Muscle layer of colon (tissue), 2 donors: ENCODE data around the gene PRKG1.

Experiments
- H3K27ac ChIP-seq: one replicate; pipeline ENCODE4 v1.7.0; 2013; ENCODE audit warnings: low read depth, mild to moderate bottlenecking, low read length, moderate library complexity
- H3K27me3 ChIP-seq, 2 donors: one replicate each; pipeline ENCODE4 v1.7.0; 2013; ENCODE audit warnings: low read length in 2 of 2, mild to moderate bottlenecking in 2 of 2; ENCODE audit not compliant: insufficient read depth in 2 of 2, control insufficient read depth in 1 of 2
- H3K36me3 ChIP-seq: one replicate; pipeline ENCODE4 v1.7.0; 2013; ENCODE audit warnings: mild to moderate bottlenecking, low read length; ENCODE audit not compliant: insufficient read depth
- H3K4me1 ChIP-seq: one replicate; pipeline ENCODE4 v1.7.0; 2013; ENCODE audit warnings: mild to moderate bottlenecking, low read length; ENCODE audit not compliant: insufficient read depth
- H3K4me3 ChIP-seq, 2 donors: one replicate each; pipeline ENCODE4 v1.7.0; 2013; ENCODE audit warnings: low read length in 2 of 2, low read depth in 1 of 2, mild to moderate bottlenecking in 1 of 2, moderate library complexity in 1 of 2
- H3K9ac ChIP-seq: one replicate; pipeline ENCODE4 v1.7.0; 2013; ENCODE audit warnings: low read length
- H3K9me3 ChIP-seq: one replicate; pipeline ENCODE4 v1.7.0; 2013; ENCODE audit warnings: mild to moderate bottlenecking, low read length
- donor health status: abdominal sarcoma.
- donor health status: Adenocarcinoma of cecum.

The PRKG1 gene

DNA sequence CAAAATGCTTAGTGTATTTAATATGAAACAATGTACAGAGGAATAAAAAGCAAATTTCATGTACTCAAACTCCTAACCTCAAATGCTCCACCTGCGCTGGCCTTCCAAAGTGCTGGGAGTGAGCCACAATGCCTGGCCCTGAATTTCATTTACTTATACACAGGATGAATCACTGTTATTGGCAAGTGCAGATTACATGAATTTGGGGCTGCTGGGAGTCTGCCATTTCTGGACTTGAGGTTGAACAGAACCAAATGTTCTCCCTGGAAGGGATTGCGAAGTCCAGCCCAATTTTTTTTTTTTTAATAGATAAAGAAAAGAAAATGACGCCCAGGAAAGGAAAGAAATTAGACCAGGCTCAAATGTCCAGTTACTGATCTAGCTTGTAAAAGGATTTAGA, 631.9 kb downstream of the PRKG1 start:
- no peaks in the 10 kb centered on the region for H3K27me3 ChIP-seq
- H3K9ac ChIP-seq, result no peak overlapping the region
- H3K27ac ChIP-seq, result peak overlapping the region; percentile 78
- H3K4me3 ChIP-seq, result no peak overlapping the region
- H3K9me3 ChIP-seq, result no peaks in the 10 kb centered on the region
- peaks cover 41% of the 10 kb centered on the region for H3K4me1 ChIP-seq
- H3K36me3 ChIP-seq, result no peaks in the 10 kb centered on the region

DNA sequence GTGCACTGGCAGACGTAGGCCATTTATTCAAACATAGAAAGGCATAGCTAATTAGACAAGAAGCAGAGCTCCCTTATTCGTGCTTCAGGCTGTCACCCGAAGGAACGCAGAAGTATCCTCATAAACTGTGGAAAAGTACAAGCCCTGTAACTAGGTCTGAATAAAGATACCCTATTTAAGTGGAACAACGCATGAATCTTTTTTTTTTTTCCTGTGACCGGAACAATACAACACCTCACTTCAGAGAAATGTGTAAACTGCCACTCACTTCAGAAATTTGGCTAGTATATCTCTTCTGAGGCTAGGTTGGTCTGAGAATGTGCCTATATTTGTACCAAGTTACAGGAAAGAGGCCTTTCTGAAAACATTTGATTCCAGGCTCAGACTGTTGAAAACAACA, 633.1 kb downstream of the PRKG1 start:
- Histone ChIP-seq H3K9ac (no peak overlapping the region), H3K4me3 (no peak overlapping the region), H3K36me3 (no peaks in the 10 kb centered on the region), H3K27me3 (no peaks in the 10 kb centered on the region), H3K27ac (peak overlapping the region; percentile 78), H3K4me1 (peaks cover 50% of the 10 kb centered on the region), H3K9me3 (no peaks in the 10 kb centered on the region)

DNA sequence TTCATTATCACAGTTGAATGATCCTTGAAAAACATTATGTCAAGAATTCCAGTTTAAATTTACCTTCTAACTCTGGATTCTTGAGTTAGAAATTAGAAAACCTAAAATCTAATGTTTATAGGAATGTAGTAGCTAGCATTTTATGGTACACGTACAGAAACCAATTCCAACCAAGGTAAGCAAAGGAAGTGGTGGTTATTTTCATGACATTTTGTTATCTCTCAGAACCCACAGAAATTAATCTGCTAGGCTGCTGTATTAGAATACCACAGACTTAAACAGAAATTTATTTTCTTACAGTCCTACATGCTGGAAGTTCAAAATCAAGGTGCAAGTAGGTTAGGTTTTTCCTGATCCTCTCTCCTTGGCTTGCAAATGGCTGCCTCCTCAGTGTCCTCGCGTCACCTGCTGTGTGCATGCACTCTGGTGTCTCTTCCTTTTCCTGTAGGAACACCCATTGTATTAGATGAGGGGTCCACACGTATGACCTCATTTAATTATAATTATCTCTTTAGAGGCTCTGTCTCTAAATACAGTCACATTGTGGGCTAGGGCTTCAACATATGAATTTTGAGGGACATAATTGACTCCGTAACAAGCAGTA, 633.6 kb downstream of the PRKG1 start:
- H3K36me3 ChIP-seq, result no peaks in the 10 kb centered on the region
- H3K27ac ChIP-seq, result peak overlapping the region; percentile 78
- H3K27me3 ChIP-seq, result no peaks in the 10 kb centered on the region
- H3K9me3 ChIP-seq, result no peaks in the 10 kb centered on the region
- H3K4me3 ChIP-seq, result no peak overlapping the region
- H3K4me1 ChIP-seq, result peaks cover 50% of the 10 kb centered on the region
- H3K9ac ChIP-seq, result no peak overlapping the region

DNA sequence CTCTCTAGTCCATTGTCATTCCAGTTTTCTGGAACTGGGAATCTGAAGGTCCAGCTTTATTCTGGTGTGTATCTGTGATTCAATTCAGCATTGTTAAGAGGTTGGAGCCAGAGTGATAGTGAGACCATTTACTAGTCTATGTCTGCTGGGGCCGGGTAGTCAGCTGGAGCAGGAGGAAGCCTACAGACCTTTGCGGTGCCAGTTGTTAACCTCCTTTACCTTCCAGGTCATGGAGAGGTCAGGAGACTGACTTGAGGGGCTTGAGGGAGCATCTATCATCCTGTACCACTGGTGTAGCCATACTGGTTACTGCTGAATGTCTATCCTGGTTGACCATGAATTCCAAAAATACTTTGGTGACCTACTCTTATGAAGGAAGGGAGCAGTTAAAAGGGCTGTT, 634.3 kb downstream of the PRKG1 start:
- no peaks in the 10 kb centered on the region for H3K27me3 ChIP-seq
- peak overlapping the region; percentile 78 for H3K27ac ChIP-seq
- H3K36me3 ChIP-seq, result no peaks in the 10 kb centered on the region
- H3K9ac ChIP-seq, result no peak overlapping the region
- H3K4me1 ChIP-seq, result peaks cover 50% of the 10 kb centered on the region
- no peak overlapping the region for H3K4me3 ChIP-seq
- no peaks in the 10 kb centered on the region for H3K9me3 ChIP-seq

DNA sequence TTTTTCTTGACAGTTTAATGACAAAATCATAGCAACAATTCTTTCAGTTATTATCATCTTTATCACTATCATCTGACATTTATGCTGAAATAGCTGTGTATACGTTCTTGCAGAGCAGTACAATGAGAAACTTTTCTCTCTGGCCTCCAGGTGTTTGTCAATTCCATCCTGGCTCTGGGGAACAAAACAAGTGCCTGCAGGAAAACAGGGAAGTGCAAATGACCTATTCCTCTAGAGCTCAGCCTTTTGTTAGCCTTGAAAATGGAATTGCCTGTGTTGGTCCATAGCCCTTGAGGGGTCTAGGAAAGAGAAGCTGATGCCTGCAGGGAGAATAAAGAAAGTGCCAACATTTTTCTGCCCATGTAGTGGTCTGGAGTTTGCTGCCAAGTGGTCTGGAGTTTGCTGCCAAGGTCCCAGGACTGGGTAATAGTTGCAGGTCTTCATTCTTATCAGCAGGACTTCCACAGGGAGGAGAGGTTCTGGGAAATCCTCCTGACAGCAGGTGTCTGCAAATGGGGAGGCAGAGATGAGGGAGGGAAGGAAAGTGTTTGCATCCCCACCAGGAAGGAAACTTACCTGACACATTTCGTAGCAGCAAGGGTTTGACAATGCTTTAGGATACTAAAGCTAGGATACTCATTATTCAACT, 635.2 kb downstream of the PRKG1 start:
- Histone ChIP-seq H3K36me3 (no peaks in the 10 kb centered on the region), H3K4me3 (no peak overlapping the region), H3K4me1 (peaks cover 50% of the 10 kb centered on the region), H3K27ac (peak overlapping the region; percentile 25), H3K27me3 (no peaks in the 10 kb centered on the region), H3K9ac (no peak overlapping the region), H3K9me3 (no peaks in the 10 kb centered on the region)

DNA sequence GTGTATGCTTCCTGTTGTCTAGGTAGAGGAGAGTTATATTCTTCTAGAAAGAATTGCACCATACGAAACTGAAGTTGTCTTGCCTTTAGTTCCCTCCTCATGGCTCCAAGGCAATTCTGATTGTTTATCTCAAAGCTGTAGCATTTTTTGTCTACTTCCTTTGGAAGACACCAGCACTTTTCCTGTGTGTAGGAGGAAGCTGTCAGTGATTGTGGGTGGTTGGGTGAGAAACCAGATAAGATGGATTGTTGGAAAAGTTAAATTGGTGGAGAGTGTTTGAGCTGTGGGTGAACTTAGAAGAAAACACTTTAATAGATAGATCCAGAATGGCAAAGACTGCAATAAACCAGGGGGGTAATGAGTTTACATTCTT, 637.2 kb downstream of the PRKG1 start:
- Histone ChIP-seq H3K9me3 (no peaks in the 10 kb centered on the region), H3K36me3 (no peaks in the 10 kb centered on the region), H3K27me3 (no peaks in the 10 kb centered on the region), H3K4me1 (peaks cover 41% of the 10 kb centered on the region), H3K27ac (no peak overlapping the region), H3K9ac (no peak overlapping the region), H3K4me3 (no peak overlapping the region)

DNA sequence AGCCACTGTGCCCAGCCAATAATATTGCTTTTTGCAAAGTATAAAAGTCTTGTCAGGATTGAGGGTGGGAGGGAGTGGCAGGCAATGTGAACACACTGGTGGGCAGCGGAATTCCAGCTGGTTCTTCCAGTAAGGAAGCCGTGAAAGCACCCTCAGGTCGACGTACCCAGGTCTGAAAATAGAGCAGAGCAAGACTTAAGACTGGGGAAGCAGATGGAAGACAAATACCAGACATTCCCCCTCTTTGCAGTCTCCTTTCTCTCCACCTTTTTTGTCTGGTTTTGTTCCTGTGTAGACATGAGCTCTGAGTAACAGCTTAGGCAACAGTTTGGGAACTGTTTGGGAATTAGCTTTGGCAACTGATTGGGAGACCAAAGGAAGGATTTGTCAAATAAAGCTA, 642.7 kb downstream of the PRKG1 start:
- no peak overlapping the region for H3K4me3 ChIP-seq
- H3K4me1 ChIP-seq, result peaks cover 2% of the 10 kb centered on the region
- H3K36me3 ChIP-seq, result no peaks in the 10 kb centered on the region
- no peaks in the 10 kb centered on the region for H3K9me3 ChIP-seq
- no peaks in the 10 kb centered on the region for H3K27me3 ChIP-seq
- no peak overlapping the region for H3K9ac ChIP-seq
- no peak overlapping the region for H3K27ac ChIP-seq

DNA sequence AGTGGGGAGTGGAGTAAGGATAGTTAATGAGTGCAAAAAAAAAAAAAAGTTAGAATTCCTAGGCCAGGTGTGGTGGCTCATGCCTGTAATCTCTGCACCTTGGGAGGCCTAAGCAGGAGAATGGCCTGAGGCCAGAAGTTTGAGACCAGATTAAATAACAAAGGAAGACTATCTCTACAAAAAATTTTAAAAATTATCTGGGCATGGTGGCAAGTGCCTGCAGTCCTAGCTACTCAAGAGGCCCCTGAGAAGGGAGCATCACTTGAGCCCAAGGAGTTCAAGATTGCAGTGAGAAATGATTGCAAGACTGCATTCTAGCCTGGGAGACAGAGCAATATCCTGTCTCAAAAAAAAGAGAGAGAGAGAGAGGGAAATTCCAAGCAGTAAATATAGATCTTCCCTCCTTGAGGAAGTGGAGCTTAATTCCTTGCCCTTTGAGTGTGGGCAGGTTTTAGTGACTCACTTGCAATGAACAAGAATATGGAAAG, 644.6 kb downstream of the PRKG1 start:
- Histone ChIP-seq H3K9me3 (no peaks in the 10 kb centered on the region), H3K36me3 (no peaks in the 10 kb centered on the region), H3K27me3 (no peaks in the 10 kb centered on the region), H3K9ac (no peak overlapping the region), H3K27ac (no peak overlapping the region), H3K4me3 (no peak overlapping the region), H3K4me1 (no peaks in the 10 kb centered on the region)

DNA sequence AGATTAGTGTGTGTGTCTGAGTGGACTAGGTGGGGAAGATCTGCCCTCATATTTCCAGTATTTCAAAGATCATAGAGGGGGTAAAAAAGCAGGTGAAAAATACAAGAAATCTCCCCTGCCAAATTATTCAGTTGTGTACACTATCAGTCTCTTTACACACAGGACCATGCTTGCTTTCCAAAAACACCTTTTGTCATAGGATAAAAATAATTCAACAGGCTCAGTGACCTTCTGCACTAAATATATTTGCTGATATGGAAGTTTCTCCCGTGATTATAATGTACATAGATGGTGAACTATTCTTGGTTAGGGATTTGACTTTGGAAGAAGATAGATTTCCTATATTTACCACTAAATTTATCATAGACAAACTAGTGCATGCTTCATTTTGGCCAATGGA, 649.8 kb downstream of the PRKG1 start:
- H3K4me1 ChIP-seq, result no peaks in the 10 kb centered on the region
- H3K36me3 ChIP-seq, result no peaks in the 10 kb centered on the region
- H3K27ac ChIP-seq, result no peak overlapping the region
- H3K9ac ChIP-seq, result no peak overlapping the region
- H3K4me3 ChIP-seq, result no peak overlapping the region
- H3K27me3 ChIP-seq, result no peaks in the 10 kb centered on the region
- no peaks in the 10 kb centered on the region for H3K9me3 ChIP-seq

DNA sequence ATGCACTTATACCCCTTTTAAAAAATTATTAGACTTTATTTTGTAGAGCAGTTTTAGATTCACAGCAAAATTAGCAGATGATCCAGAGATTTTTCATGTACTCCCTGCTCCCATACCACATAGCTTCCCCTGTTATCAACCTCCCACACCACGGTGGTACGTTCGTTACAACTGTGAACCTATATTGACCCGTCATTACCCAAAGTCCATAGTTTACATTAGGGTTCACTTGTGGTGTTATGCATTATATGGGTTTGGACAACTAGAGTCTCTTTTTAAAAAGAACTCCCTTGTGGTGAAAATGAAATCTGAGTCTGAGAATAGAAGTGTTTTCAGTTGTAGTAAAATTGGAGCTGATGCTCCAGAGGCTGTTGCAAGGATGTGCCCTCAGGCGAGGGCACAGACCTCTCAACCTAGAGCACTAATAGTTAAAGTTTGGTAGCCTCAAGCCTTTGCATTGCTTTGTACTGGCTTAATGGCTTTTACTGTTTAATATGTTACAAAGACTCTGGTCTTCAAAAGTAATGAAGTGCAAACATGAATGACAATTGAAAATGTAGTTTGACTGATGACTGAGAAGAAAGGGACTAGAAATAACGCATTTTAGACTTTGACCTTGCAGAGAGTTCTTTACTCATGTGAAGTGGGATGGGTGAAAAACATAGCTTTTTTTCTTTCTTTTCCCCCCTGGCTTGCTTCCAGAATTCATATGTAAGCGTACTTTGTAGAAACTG, 655.7 kb downstream of the PRKG1 start:
- Histone ChIP-seq H3K36me3 (no peaks in the 10 kb centered on the region), H3K4me1 (peaks cover 7% of the 10 kb centered on the region), H3K27me3 (no peaks in the 10 kb centered on the region), H3K9ac (no peak overlapping the region), H3K9me3 (no peaks in the 10 kb centered on the region), H3K4me3 (no peak overlapping the region), H3K27ac (no peak overlapping the region)

DNA sequence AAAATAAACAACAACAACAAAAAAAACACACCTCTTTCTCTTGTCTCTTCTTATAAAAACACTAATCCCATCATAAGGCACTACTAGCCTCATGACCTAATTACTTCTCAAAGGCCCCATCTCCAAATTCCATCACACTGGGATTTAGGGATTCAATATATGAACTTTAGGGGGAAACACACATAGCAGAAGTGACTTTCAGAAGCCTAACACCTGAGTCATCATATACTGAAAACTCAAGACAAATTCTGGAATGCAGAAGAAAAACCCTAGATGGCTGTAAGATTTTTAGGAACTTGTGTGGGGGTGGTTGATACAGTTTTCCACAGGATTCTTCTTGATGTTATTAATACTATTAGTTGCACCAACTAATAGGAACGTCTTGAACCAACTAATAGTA, 658.8 kb downstream of the PRKG1 start:
- Histone ChIP-seq H3K4me1 (peaks cover 10% of the 10 kb centered on the region), H3K9ac (no peak overlapping the region), H3K27me3 (no peaks in the 10 kb centered on the region), H3K4me3 (no peak overlapping the region), H3K27ac (no peak overlapping the region), H3K36me3 (no peaks in the 10 kb centered on the region), H3K9me3 (no peaks in the 10 kb centered on the region)
